ENCODE results near the gene RNASEH2C. TPM values are rescaled to one million over a fixed set of nuclear protein-coding genes. Genes with fewer than 3 reads are reported as not detected.
A peak's percentile ranks its signal among the peaks of the same experiment; 100 is the strongest.
"Not testable (repeated sequence)": the region's sequence is repeated elsewhere in the genome, so short reads cannot be mapped to it uniquely, and the experiment has no call there.

RNASEH2C gene
- total RNA-seq, 2 experiments from 2014 or later: 98.4 to 105 TPM

DNA sequence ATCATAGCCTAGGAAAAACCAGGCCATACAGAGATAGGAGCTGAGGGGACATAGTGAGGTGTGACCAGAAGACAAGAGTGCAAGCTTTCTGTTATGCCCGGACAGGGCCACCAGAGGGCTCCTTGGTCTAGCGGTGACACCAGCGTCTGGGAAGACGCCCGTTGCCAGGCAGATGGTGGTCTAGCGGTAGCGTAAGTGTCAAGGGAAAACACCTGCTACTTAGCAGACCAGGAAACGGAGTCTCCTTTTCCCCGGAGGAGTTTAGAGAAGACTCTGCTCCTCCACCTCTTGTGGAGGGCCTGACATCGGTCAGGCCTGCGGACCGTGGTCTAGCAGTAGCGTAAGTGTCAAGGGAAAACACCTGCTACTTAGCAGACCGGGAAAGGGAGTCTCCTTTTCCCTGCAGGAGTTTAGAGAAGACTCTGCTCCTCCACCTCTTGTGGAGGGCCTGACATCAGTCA is 14.3 kb downstream of the RNASEH2C start:
- H3K4me1 Mint-ChIP-seq (ENCODE audit: low read depth); POLR2A ChIA-PET; intact Hi-C loops (cut with micrococcal nuclease); H3K9me3 Mint-ChIP-seq; H3K36me3 Mint-ChIP-seq; H3K4me3 Mint-ChIP-seq; H3K27me3 Mint-ChIP-seq; H3K27ac Mint-ChIP-seq: not testable (repeated sequence)
- CTCF ChIA-PET: interaction anchor here (0.6 to 4.0 kb wide), 21 partner anchors 14 to 560 kb away, joined by 3 to 30 read pairs (median 3); partner anchors contain the start of gene RNASEH2C
- peak; percentile 91 for DNase-seq

DNA sequence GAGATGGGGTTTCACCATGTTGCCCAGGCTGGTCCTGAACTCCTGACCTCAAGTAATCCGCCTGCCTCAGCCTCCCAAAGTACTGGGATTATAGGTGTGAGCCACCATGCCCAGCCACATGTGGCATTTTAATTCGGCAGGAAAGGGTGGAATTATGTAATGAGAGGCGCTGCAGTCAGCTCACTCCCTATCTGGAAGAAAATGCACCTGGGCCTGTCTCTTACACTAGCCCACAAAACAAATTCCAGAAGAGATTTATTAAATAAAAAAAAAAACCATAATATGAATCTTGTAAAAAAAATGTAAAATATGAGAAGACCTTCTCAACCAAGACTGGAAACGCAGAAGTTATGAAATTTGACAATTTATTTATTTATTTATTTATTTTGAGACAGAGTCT is 16.8 kb downstream of the RNASEH2C start:
- no peak for DNase-seq
- ChIA-PET CTCF (interaction anchor here (0.8 to 2.1 kb wide), 6 partner anchors 8 to 288 kb away, joined by 3 to 7 read pairs (median 3); partner anchors contain the start of gene KAT5), POLR2A (no interaction called here)
- peaks cover 2% of the 10 kb centered on the region for H3K4me1 Mint-ChIP-seq (ENCODE audit: low read depth)
- H3K36me3 Mint-ChIP-seq: no peaks in the 10 kb centered on the region
- no peaks in the 10 kb centered on the region for H3K9me3 Mint-ChIP-seq
- intact Hi-C loops (cut with micrococcal nuclease): no loop called here
- peaks cover 2% of the 10 kb centered on the region for H3K27me3 Mint-ChIP-seq
- no peak overlapping the region for H3K27ac Mint-ChIP-seq
- no peak overlapping the region for H3K4me3 Mint-ChIP-seq

DNA sequence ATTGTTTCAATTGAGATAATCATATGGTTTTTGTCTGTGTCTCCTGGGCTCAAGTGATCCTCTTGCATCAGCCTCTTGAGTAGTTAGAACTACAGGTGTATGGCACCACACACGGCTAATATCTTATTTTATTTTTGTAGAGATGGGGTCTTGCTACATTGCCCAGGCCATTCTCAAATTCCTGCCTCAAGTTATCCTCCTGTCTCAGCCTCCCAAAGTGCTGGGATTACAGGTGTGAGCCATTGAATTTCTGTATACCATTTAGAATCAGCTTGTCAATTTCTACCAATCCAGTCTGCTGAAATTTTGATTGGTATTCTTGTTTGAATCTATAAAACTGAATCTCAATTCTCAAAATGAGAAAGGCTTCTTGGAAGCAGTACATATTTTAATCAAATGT is 18.9 kb downstream of the RNASEH2C start:
- CTCF ChIA-PET: interaction anchor here (1.5 kb wide), 1 partner anchor 78 kb away, joined by 6 read pairs; no protein-coding TSS in a partner anchor
- Mint-ChIP-seq H3K4me1 (ENCODE audit: low read depth) (peaks cover 1% of the 10 kb centered on the region), H3K4me3 (no peak overlapping the region), H3K9me3 (no peaks in the 10 kb centered on the region), H3K27me3 (peaks cover 2% of the 10 kb centered on the region), H3K36me3 (no peaks in the 10 kb centered on the region), H3K27ac (no peak overlapping the region)
- no peak for DNase-seq
- POLR2A ChIA-PET: no interaction called here
- intact Hi-C loops (cut with micrococcal nuclease): no loop called here

DNA sequence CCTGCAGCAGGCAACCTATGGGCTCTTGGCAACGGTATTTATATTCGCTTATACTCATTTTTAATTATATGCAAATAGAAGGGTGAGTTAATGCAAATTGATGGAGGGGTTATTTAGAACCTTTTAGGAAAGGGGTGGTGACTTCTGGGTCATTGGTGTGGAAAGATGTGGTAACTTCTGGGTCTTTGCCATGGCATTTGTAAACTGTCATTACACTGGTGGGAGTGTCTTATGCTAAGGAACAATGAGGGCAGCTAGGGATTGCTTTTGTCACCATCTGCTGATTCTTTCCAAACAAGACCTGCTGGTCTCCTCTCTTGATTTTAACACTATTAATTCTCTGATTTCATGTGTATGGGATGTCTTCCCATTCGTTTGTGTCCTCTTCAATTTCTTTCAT is 20.2 kb downstream of the RNASEH2C start:
- Mint-ChIP-seq H3K27me3 (peaks cover 2% of the 10 kb centered on the region), H3K27ac (no peak overlapping the region), H3K36me3 (no peaks in the 10 kb centered on the region), H3K9me3 (no peaks in the 10 kb centered on the region), H3K4me1 (ENCODE audit: low read depth) (no peaks in the 10 kb centered on the region), H3K4me3 (no peak overlapping the region)
- no peak for DNase-seq
- intact Hi-C loops (cut with micrococcal nuclease): no loop called here
- CTCF ChIA-PET: no interaction called here
- POLR2A ChIA-PET: interaction anchor here (0.6 kb wide), 1 partner anchor 44 kb away, joined by 3 read pairs; no protein-coding TSS in a partner anchor

DNA sequence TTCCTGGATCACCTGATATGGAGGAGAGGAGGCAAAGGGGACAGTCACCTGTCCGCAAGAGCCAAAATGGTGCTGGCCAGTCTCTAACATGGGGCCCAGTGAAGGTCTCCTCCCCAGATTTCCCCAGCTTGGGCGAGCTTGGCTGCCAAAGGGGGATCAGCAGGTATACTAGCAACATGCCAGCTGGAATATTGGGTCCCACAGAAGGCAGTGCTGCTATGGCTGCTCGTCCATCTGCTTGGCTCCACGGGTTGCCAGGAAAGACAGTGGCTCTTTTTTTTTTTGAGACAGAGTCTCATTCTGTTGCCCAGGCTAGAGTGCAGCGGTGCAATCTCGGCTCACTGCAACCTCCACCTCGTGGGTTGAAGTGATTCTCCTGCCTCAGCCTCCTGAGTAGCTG is 21.3 kb downstream of the RNASEH2C start:
- intact Hi-C loops (cut with micrococcal nuclease): no loop called here
- CTCF ChIA-PET: no interaction called here
- H3K4me3 Mint-ChIP-seq: no peak overlapping the region

DNA sequence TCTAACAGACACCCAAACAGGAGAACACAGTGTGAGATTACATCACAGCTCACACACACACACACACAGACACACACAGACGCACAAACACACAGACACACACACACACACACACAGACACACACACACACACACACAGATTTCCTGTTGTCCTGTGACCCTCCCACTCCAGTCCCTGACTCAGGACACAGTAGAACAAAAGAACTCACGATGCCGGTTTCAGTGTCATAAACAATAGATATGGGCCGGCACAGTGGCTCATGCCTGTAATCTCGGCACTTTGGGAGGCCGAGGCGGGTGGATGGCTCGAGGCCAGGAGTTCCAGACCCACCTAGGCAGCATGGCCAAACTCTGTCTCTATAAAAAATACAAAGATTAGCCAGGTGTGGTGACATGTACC is 22.4 kb downstream of the RNASEH2C start:
- Mint-ChIP-seq H3K9me3 (no peaks in the 10 kb centered on the region), H3K27ac (no peak overlapping the region), H3K36me3 (no peaks in the 10 kb centered on the region), H3K4me3 (no peak overlapping the region), H3K27me3 (peaks cover 2% of the 10 kb centered on the region), H3K4me1 (ENCODE audit: low read depth) (no peaks in the 10 kb centered on the region)
- POLR2A ChIA-PET: no interaction called here
- CTCF ChIA-PET: no interaction called here
- intact Hi-C loops (cut with micrococcal nuclease): no loop called here
- no peak for DNase-seq

More for the DNA sequence above, 21.3 kb downstream of the RNASEH2C start:
- Mint-ChIP-seq H3K36me3 (no peaks in the 10 kb centered on the region), H3K9me3 (no peaks in the 10 kb centered on the region), H3K27me3 (peaks cover 2% of the 10 kb centered on the region), H3K27ac (no peak overlapping the region), H3K4me1 (ENCODE audit: low read depth) (no peaks in the 10 kb centered on the region)
- no peak for DNase-seq
- POLR2A ChIA-PET: no interaction called here

DNA sequence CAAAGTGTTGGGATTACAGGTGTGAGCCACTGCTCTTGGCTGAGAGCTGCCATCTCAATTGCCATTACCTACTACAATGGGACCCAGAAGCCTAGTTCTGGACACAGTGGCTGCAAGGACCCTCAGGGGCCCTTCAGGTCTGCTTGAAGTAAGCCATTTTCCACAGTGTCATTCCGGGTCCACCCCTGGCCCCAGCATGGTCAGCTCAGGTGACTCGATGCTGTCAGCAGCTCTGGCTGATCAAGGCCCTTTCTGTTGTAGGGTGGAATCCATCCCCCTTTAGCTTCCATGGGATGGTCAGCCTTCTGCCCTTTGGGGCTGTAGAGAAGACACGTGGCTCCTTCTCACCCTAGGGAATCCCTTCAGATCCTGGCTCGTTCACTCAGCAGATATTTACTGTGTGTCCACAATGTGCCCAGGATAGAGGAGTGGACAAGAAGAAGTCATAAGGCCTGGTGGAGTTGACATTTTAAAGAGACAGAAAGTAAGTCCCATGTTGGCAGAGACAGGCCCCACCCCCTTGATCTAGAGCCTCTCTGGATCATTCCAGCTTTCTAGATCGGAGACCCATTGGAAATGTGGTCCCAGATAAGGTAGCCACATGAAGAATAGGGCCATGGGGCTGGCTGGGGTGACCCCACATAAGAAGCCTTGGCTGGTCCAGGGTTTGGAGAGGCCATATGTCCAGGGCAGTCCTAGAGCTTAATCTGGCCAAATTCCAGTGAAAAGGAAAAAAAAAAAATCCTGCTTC is 23.6 kb downstream of the RNASEH2C start:
- ChIA-PET CTCF (interaction anchor here (0.9 kb wide), 1 partner anchor 14 kb away, joined by 3 read pairs; no protein-coding TSS in a partner anchor), POLR2A (no interaction called here)
- no peaks in the 10 kb centered on the region for H3K36me3 Mint-ChIP-seq
- H3K27ac Mint-ChIP-seq: no peak overlapping the region
- no peaks in the 10 kb centered on the region for H3K9me3 Mint-ChIP-seq
- no peak for DNase-seq
- peaks cover 2% of the 10 kb centered on the region for H3K27me3 Mint-ChIP-seq
- H3K4me1 Mint-ChIP-seq (ENCODE audit: low read depth): no peaks in the 10 kb centered on the region
- intact Hi-C loops (cut with micrococcal nuclease): no loop called here
- H3K4me3 Mint-ChIP-seq: no peak overlapping the region

DNA sequence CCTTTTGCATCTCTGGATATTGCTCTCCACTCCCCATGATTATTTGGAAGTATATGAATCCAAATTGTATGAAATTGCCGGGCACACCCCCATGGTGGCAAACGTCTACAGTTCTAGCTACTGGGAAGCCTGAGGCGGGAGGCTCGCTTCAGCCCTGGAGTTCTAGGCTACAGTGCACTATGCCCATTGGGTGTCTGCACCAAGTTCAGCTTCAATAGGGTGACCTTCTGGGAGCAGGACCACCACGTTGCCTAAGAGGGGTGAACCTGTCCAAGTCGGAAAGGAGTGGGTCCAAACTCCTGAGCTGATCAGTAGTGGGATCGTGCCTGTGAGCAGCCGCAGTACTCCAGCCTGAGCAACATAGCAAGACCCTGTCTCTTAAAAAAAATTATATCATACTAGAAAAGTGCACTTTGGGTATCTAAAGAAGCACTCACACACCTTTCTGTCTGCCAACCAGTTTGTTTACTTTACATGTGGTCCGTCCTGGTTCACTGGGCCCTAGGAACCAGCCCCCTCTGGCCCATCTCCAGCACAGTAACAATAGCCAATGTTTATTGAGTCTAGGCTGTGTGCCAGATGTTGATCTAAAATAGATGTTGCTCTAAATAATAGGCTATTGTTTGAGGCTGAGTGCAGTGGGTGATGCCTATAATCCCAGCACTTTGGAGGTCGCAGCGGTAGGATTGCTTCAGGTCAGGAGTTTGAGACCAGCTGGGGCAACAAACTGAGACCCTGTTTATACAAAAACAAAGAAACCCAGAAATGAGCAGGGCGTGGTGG is 24.9 kb downstream of the RNASEH2C start:
- Mint-ChIP-seq H3K27me3 (peaks cover 2% of the 10 kb centered on the region), H3K36me3 (no peaks in the 10 kb centered on the region), H3K4me1 (ENCODE audit: low read depth) (no peaks in the 10 kb centered on the region), H3K9me3 (no peaks in the 10 kb centered on the region), H3K27ac (no peak overlapping the region), H3K4me3 (no peak overlapping the region)
- no peak for DNase-seq
- ChIA-PET CTCF (interaction anchor here (0.9 to 1.1 kb wide), 2 partner anchors 16 to 164 kb away, joined by 3 to 4 read pairs; partner anchors contain the start of gene KAT5), POLR2A (no interaction called here)
- intact Hi-C loops (cut with micrococcal nuclease): no loop called here

DNA sequence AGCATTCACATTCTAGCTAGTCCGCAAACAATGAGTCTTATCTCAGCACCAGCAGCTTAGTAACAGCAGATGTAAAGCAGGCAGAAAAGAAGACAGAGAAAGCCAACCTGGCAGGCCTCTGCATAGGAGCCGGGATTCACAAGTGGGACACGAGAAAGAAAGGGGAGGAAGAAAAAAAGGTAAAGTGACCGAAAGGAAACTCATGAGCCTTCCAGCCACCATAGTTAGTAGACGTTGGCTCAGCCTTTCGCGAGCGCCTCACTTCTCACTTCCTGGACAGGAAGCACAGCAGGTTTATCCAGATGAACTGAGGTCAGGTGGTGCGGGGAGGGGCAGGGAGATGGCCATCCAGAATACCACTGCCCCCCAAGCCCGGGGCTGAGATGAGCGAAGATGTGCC is 28.2 kb downstream of the RNASEH2C start:
- no peaks in the 10 kb centered on the region for H3K27me3 Mint-ChIP-seq
- CTCF ChIA-PET: interaction anchor here (0.5 to 3.1 kb wide), 3 partner anchors 13 to 411 kb away, joined by 4 to 8 read pairs (median 5); partner anchors contain the start of gene KAT5
- intact Hi-C loops (cut with micrococcal nuclease): no loop called here
- POLR2A ChIA-PET: interaction anchor here (0.6 kb wide), 1 partner anchor 71 kb away, joined by 3 read pairs; no protein-coding TSS in a partner anchor
- no peak overlapping the region for H3K27ac Mint-ChIP-seq
- no peak for DNase-seq
- no peak overlapping the region for H3K4me3 Mint-ChIP-seq
- no peaks in the 10 kb centered on the region for H3K4me1 Mint-ChIP-seq (ENCODE audit: low read depth)
- no peaks in the 10 kb centered on the region for H3K9me3 Mint-ChIP-seq
- H3K36me3 Mint-ChIP-seq: no peaks in the 10 kb centered on the region

DNA sequence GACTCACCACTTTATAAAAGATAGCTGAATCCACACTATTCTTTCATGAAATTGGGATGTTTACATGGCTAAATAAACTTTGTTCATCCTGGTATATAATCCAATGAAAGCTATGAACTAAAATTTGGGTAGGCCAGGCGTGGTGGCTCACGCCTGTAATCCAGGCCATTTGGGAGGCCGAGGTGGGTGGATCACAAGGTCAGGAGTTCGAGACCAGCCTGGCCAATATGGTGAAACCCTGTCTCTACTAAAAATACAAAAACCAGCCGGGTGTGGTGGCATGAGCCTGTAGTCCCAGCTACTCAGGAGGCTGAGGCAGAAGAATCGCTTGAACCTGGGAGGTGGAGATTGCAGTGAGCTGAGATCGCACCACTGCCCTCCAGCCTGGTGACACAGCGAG is 28.8 kb downstream of the RNASEH2C start:
- H3K4me3 Mint-ChIP-seq; H3K27ac Mint-ChIP-seq; H3K36me3 Mint-ChIP-seq; H3K9me3 Mint-ChIP-seq; intact Hi-C loops (cut with micrococcal nuclease); H3K27me3 Mint-ChIP-seq; DNase-seq; H3K4me1 Mint-ChIP-seq (ENCODE audit: low read depth); POLR2A ChIA-PET: not testable (repeated sequence)
- CTCF ChIA-PET: interaction anchor here (0.5 to 3.1 kb wide), 4 partner anchors 14 to 410 kb away, joined by 3 to 8 read pairs (median 4); partner anchors contain the start of gene KAT5

DNA sequence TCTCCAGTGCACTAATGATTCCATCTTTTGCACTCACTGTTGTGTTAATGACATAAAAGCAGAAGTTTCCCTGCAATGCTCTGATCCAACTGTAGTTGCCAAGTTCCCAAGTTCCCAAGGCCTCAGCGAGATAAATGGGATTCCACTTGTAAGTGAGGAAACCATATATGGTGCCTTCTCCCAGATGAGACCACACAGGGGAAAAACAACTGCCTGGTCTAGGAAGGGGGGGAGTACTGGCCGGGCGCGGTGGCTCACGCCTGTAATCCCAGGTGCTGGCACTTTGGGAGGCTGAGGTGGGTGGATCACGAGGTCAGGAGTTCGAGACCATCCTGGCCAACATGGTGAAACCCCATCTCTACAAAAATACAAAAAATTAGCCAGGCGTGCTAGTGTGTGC is 34.6 kb downstream of the RNASEH2C start:
- Mint-ChIP-seq H3K27me3 (peaks cover 5% of the 10 kb centered on the region), H3K4me3 (no peak overlapping the region), H3K4me1 (ENCODE audit: low read depth) (no peaks in the 10 kb centered on the region), H3K9me3 (no peaks in the 10 kb centered on the region), H3K27ac (no peak overlapping the region), H3K36me3 (no peaks in the 10 kb centered on the region)
- ChIA-PET POLR2A (no interaction called here), CTCF (interaction anchor here (0.6 kb wide), 1 partner anchor 91 kb away, joined by 4 read pairs; no protein-coding TSS in a partner anchor)
- intact Hi-C loops (cut with micrococcal nuclease): no loop called here
- DNase-seq: no peak

DNA sequence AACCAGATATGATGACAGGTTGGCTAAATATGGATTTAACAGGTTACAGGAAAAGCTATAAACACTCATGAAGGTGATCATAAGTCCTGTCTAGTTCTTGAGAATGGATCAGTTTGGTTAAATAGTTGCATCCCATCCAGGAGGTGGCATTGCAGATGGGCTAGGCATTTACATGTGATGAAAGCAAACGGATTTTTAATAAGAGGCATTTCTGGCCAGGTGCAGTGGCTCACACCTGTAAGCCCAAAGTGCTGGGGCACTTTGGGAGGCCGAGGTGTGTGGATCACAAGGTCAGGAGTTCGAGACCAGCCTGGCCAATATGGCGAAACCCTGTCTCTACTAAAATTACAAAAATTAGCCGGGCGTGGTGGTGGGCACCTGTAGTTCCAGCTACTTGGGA is 37.1 kb downstream of the RNASEH2C start:
- H3K9me3 Mint-ChIP-seq; CTCF ChIA-PET; POLR2A ChIA-PET; H3K27ac Mint-ChIP-seq; intact Hi-C loops (cut with micrococcal nuclease); DNase-seq; H3K36me3 Mint-ChIP-seq; H3K4me1 Mint-ChIP-seq (ENCODE audit: low read depth); H3K27me3 Mint-ChIP-seq; H3K4me3 Mint-ChIP-seq: not testable (repeated sequence)

Measured in activated CD4-positive, alpha-beta memory T cell treated with anti-CD3 and anti-CD28 coated beads for 36 hours (primary cell).